ENCODE data around the gene PYGL.

DNA sequence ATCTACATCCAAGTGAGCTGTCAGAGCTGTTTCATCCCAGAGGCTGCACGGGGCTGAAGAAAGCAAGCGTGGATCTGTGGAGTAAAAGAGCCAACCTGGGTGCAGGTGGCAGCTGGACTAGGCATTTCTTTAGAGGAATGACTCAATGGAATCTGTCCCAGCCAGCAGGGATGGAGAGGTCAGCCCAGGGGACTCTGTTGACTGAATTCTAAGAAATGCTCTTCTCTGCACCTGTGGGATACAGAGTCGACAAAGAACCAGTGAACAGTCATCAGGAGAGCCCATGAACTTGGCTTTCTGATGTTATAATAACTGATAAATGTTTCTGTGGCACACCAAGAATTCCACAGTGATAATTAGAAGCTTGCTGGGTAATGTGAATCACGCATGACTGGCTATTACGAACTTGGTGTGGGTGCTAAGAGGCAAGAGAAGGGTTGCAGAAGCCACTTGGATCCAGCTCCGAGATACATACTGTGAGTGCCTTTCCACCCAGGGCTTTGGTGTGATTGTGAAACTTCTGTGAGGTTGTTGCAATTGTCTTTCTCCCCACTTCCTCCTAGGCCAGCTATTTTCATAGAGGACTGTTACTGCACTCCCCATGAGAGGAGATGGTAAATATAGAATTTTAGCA lies 16.2 kb downstream of the PYGL start:
- TF ChIP-seq TAF1 (IDR thresholded peaks at IDR 0.05; ENCODE audit: borderline replicate concordance, low read depth, low read length) = no peak
- TF ChIP-seq, protein P1, sequence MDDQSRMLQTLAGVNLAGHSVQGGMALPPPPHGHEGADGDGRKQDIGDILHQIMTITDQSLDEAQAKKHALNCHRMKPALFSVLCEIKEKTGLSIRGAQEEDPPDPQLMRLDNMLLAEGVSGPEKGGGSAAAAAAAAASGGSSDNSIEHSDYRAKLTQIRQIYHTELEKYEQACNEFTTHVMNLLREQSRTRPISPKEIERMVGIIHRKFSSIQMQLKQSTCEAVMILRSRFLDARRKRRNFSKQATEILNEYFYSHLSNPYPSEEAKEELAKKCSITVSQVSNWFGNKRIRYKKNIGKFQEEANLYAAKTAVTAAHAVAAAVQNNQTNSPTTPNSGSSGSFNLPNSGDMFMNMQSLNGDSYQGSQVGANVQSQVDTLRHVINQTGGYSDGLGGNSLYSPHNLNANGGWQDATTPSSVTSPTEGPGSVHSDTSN (IDR thresholded peaks at IDR 0.05; ENCODE audit: insufficient replicate concordance, low read depth, low read length) = no peak
- no peak for TF ChIP-seq ZSCAN29 (IDR thresholded peaks at IDR 0.05)
- no peak for TF ChIP-seq ZNF24 (IDR thresholded peaks at IDR 0.05)
- TF ChIP-seq, protein P2, sequence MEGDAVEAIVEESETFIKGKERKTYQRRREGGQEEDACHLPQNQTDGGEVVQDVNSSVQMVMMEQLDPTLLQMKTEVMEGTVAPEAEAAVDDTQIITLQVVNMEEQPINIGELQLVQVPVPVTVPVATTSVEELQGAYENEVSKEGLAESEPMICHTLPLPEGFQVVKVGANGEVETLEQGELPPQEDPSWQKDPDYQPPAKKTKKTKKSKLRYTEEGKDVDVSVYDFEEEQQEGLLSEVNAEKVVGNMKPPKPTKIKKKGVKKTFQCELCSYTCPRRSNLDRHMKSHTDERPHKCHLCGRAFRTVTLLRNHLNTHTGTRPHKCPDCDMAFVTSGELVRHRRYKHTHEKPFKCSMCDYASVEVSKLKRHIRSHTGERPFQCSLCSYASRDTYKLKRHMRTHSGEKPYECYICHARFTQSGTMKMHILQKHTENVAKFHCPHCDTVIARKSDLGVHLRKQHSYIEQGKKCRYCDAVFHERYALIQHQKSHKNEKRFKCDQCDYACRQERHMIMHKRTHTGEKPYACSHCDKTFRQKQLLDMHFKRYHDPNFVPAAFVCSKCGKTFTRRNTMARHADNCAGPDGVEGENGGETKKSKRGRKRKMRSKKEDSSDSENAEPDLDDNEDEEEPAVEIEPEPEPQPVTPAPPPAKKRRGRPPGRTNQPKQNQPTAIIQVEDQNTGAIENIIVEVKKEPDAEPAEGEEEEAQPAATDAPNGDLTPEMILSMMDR (IDR thresholded peaks at IDR 0.05 in 2 of 3, conservative IDR thresholded peaks at IDR 0.05 in 1 of 3; ENCODE audit: control insufficient read depth in 2 of 3, extremely low read depth in 1 of 3, insufficient read depth in 1 of 3, low read depth in 3 of 3, low read length in 3 of 3) = no peak
- TF ChIP-seq ETV6 (conservative IDR thresholded peaks at IDR 0.05 in 1 of 2, IDR thresholded peaks at IDR 0.05 in 1 of 2; ENCODE audit: borderline replicate concordance in 1 of 2, low read depth in 1 of 2) = no peak
- TF ChIP-seq POLR2A (IDR thresholded peaks at IDR 0.05; ENCODE audit: low read depth, low read length) = no peak
- TF ChIP-seq, protein P3, sequence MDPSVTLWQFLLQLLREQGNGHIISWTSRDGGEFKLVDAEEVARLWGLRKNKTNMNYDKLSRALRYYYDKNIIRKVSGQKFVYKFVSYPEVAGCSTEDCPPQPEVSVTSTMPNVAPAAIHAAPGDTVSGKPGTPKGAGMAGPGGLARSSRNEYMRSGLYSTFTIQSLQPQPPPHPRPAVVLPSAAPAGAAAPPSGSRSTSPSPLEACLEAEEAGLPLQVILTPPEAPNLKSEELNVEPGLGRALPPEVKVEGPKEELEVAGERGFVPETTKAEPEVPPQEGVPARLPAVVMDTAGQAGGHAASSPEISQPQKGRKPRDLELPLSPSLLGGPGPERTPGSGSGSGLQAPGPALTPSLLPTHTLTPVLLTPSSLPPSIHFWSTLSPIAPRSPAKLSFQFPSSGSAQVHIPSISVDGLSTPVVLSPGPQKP (IDR thresholded peaks at IDR 0.05; ENCODE audit: low read depth, low read length) = no peak
- no peak for TF ChIP-seq TBL1XR1 (IDR thresholded peaks at IDR 0.05; ENCODE audit: low read depth, low read length)
- TF ChIP-seq RCOR1 (conservative IDR thresholded peaks at IDR 0.05; ENCODE audit: low read depth, low read length) = no peak
